ENCODE measurements around the gene HAAO. TPM values are rescaled to one million over a fixed set of nuclear protein-coding genes. Genes with fewer than 3 reads are reported as not detected.
A peak's percentile ranks its signal among the peaks of the same experiment; 100 is the strongest.

The HAAO gene
- total RNA-seq, 4 donors from 2014 or later: 15.7 to 96.9 (median 49.7) TPM

DNA sequence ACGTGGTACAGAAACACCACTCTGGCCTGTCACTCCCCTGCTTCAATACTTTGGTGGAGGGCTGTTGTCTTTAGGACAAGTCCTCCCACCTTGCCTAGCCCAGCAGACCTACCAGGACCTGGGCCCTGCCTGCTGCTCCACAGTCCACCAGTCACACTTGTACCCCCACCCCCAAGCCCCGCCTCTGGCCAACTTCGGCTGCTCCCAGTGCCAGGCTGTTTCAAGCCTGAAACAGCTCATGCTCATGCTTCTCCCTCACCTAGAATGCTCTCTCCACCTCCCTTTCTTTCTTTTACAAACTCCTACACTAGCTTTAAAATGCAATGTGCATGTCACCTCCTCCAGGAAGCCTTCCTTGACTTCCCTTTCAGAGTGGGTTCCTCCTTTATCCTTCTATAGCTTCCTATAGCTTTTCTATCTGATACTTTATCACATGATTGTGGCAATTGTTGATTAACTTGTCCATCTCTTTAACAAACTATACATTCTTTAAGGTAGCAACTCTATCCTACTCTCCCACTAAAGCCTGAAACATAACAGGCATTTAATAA lies 23.6 kb downstream of the HAAO start:
- Histone ChIP-seq H3K36me3 (no peaks in the 10 kb centered on the region), H3K27me3 (no peaks in the 10 kb centered on the region), H3K9me3 (no peaks in the 10 kb centered on the region), H3K4me3 (no peak overlapping the region), H3K27ac (no peak overlapping the region), H3K4me1 (no peaks in the 10 kb centered on the region)
- no peak for DNase-seq
- no peak for TF ChIP-seq POLR2A (IDR thresholded peaks at IDR 0.05)
- TF ChIP-seq, protein P1, sequence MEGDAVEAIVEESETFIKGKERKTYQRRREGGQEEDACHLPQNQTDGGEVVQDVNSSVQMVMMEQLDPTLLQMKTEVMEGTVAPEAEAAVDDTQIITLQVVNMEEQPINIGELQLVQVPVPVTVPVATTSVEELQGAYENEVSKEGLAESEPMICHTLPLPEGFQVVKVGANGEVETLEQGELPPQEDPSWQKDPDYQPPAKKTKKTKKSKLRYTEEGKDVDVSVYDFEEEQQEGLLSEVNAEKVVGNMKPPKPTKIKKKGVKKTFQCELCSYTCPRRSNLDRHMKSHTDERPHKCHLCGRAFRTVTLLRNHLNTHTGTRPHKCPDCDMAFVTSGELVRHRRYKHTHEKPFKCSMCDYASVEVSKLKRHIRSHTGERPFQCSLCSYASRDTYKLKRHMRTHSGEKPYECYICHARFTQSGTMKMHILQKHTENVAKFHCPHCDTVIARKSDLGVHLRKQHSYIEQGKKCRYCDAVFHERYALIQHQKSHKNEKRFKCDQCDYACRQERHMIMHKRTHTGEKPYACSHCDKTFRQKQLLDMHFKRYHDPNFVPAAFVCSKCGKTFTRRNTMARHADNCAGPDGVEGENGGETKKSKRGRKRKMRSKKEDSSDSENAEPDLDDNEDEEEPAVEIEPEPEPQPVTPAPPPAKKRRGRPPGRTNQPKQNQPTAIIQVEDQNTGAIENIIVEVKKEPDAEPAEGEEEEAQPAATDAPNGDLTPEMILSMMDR (IDR thresholded peaks at IDR 0.05): no peak

- H3K36me3 ChIP-seq: no peaks in the 10 kb centered on the region
- DNase-seq: peak in 1 of 3 donors; percentile 27
- no peak overlapping the region for H3K4me3 ChIP-seq
Observed at GRCh38 chr2:42767899-42768705, 24.3 kb downstream of the HAAO start.

GRCh38 chr2:42767080-42767898 lies 25.1 kb downstream of the HAAO start:
- H3K4me1 ChIP-seq: no peaks in the 10 kb centered on the region
- H3K27me3 ChIP-seq: no peaks in the 10 kb centered on the region
- H3K36me3 ChIP-seq: no peaks in the 10 kb centered on the region
- TF ChIP-seq POLR2A (IDR thresholded peaks at IDR 0.05): no peak
- TF ChIP-seq, protein P1 (IDR thresholded peaks at IDR 0.05): no peak
- no peak overlapping the region for H3K4me3 ChIP-seq
- peak in 1 of 3 donors; percentile 40 for DNase-seq
- no peaks in the 10 kb centered on the region for H3K9me3 ChIP-seq
- H3K27ac ChIP-seq: no peak overlapping the region

More at GRCh38 chr2:42767899-42768705, 24.3 kb downstream of the HAAO start:
- Histone ChIP-seq H3K27me3 (no peaks in the 10 kb centered on the region), H3K9me3 (no peaks in the 10 kb centered on the region), H3K27ac (no peak overlapping the region), H3K4me1 (no peaks in the 10 kb centered on the region)
- no peak for TF ChIP-seq POLR2A (IDR thresholded peaks at IDR 0.05)
- TF ChIP-seq, protein P1 (IDR thresholded peaks at IDR 0.05): no peak

DNA sequence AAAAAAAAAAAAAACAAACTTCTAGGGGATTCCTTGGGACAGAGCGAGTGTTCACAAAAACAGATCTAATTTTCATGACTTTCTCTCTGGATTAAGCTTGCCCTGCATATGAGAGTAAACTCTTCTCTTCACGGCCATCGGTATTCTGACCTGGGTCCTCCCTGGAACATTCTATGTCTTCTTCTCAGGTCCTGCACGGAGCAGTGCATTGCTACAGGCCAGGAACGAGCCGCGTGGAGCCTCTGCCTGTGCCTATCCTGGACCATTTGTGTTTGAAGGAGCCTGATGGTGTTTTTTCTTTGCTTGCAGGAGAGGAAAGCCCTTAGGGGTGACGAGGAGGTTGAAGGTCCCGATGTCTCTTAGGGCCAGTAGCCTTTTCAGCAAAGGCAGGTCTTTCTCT lies 26.7 kb downstream of the HAAO start:
- Histone ChIP-seq H3K27ac (no peak overlapping the region), H3K4me1 (no peaks in the 10 kb centered on the region), H3K27me3 (no peaks in the 10 kb centered on the region), H3K4me3 (no peak overlapping the region), H3K9me3 (no peaks in the 10 kb centered on the region), H3K36me3 (no peaks in the 10 kb centered on the region)
- TF ChIP-seq, protein P1 (IDR thresholded peaks at IDR 0.05): no peak
- TF ChIP-seq POLR2A (IDR thresholded peaks at IDR 0.05): no peak
- DNase-seq: peak in 1 of 3 donors; percentile 24

GRCh38 chr2:42764901-42765300 lies 27.5 kb downstream of the HAAO start:
- no peak for TF ChIP-seq POLR2A (IDR thresholded peaks at IDR 0.05)
- TF ChIP-seq, protein P1 (IDR thresholded peaks at IDR 0.05): no peak
- H3K4me3 ChIP-seq: no peak overlapping the region
- no peak overlapping the region for H3K27ac ChIP-seq
- H3K27me3 ChIP-seq: no peaks in the 10 kb centered on the region
- no peaks in the 10 kb centered on the region for H3K9me3 ChIP-seq
- no peaks in the 10 kb centered on the region for H3K36me3 ChIP-seq
- H3K4me1 ChIP-seq: no peaks in the 10 kb centered on the region
- peak in 1 of 3 donors; percentile 27 for DNase-seq

All from Peyer's patch (tissue), 4 donors.